ENCODE measurements around the gene ZNF181. TPM values are rescaled to one million over a fixed set of nuclear protein-coding genes. Genes with fewer than 3 reads are reported as not detected.

Gene ZNF181
- total RNA-seq, 1 experiment from 2014 or later: 11.5 TPM

GRCh38 chr19:34686455-34686854 is 47.6 kb upstream of the ZNF181 start:
- Histone ChIP-seq H3K27ac (ENCODE audit: low read length) (no peak overlapping the region), H3K9me3 (ENCODE audit: control insufficient read depth, insufficient read depth, low read depth, low read length) (peaks cover 58% of the 10 kb centered on the region), H3K4me3 (ENCODE audit: low read depth in 2 of 2, low read length in 2 of 2) (no peak overlapping the region), H3K36me3 (ENCODE audit: control insufficient read depth, insufficient read depth, low read length) (peaks cover 10% of the 10 kb centered on the region; the same call in 1 of the 2 replicates), H3K4me1 (ENCODE audit: control insufficient read depth, insufficient read depth, low read length) (no peaks in the 10 kb centered on the region), H3K27me3 (ENCODE audit: control insufficient read depth, insufficient read depth, low read length) (no peaks in the 10 kb centered on the region)
- TF ChIP-seq SIN3A (IDR thresholded peaks at IDR 0.05; ENCODE audit: borderline replicate concordance, insufficient read depth, low read depth, low read length) (no peak), POLR2AphosphoS5 (IDR thresholded peaks at IDR 0.05; ENCODE audit: low read depth, low read length) (no peak), TCF7L2 (IDR thresholded peaks at IDR 0.05; ENCODE audit: low read depth, low read length) (no peak), REST (IDR thresholded peaks at IDR 0.05; ENCODE audit: insufficient read depth in 1 of 2, low read depth in 2 of 2, low read length in 1 of 2) (no peak)
- TF ChIP-seq, protein P1, sequence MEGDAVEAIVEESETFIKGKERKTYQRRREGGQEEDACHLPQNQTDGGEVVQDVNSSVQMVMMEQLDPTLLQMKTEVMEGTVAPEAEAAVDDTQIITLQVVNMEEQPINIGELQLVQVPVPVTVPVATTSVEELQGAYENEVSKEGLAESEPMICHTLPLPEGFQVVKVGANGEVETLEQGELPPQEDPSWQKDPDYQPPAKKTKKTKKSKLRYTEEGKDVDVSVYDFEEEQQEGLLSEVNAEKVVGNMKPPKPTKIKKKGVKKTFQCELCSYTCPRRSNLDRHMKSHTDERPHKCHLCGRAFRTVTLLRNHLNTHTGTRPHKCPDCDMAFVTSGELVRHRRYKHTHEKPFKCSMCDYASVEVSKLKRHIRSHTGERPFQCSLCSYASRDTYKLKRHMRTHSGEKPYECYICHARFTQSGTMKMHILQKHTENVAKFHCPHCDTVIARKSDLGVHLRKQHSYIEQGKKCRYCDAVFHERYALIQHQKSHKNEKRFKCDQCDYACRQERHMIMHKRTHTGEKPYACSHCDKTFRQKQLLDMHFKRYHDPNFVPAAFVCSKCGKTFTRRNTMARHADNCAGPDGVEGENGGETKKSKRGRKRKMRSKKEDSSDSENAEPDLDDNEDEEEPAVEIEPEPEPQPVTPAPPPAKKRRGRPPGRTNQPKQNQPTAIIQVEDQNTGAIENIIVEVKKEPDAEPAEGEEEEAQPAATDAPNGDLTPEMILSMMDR (IDR thresholded peaks at IDR 0.05): no peak
- DNase-seq (ENCODE audit: low read depth, low spot score) (no peak), ATAC-seq (0 out of 2 replicates have a peak, but pooled peaks have one; percentile 26)
- CTCF ChIA-PET: no interaction called here
- BruUV-seq (replicated peaks): no TSS peak
- POLR2A ChIA-PET: interaction anchor here (0.6 kb wide), 1 partner anchor 12 kb away, joined by 3 read pairs; no protein-coding TSS in a partner anchor
- intact Hi-C loops (cut with micrococcal nuclease; ENCODE audit: unreplicated experiment) (no loop called here), in situ Hi-C loops (cut with HindIII; ENCODE audit: low pct_unique_long_range_greater_than_20kb, low sequenced_read_pairs) (loop anchor here (5.0 kb wide), 1 partner anchor 51 kb away; no protein-coding TSS in a partner anchor)

DNA sequence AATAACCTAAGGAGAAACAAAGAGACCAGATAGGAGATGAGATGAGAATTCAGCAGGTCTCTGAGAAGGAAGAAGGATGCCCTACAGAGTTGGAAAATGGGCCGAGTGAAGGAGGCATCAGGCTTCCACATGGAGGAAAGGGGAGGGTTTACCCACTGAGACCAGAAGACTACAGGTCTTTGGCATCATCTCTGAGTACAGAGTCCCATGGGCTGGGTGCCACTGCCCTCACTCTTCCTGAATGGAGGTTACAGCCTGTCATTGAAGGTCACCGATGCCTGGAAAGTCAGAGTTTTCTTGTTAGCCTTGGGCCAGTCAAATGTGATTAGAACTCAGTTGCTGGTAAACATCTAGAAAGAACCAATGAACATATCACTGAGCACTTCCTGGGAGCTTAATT is 46.7 kb upstream of the ZNF181 start:
- ChIA-PET POLR2A (interaction anchor here (0.6 kb wide), 1 partner anchor 276 kb away, joined by 21 read pairs; no protein-coding TSS in a partner anchor), CTCF (no interaction called here)
- intact Hi-C loops (cut with micrococcal nuclease; ENCODE audit: unreplicated experiment): no loop called here
- Histone ChIP-seq H3K4me3 (ENCODE audit: low read depth in 2 of 2, low read length in 2 of 2) (no peak overlapping the region), H3K36me3 (ENCODE audit: control insufficient read depth, insufficient read depth, low read length) (peaks cover 10% of the 10 kb centered on the region; the same call in 1 of the 2 replicates), H3K27me3 (ENCODE audit: control insufficient read depth, insufficient read depth, low read length) (no peaks in the 10 kb centered on the region), H3K4me1 (ENCODE audit: control insufficient read depth, insufficient read depth, low read length) (no peaks in the 10 kb centered on the region), H3K9me3 (ENCODE audit: control insufficient read depth, insufficient read depth, low read depth, low read length) (peaks cover 49% of the 10 kb centered on the region), H3K27ac (ENCODE audit: low read length) (no peak overlapping the region)
- ATAC-seq: no peak
- in situ Hi-C loops (cut with HindIII; ENCODE audit: low pct_unique_long_range_greater_than_20kb, low sequenced_read_pairs): loop anchor here (5.0 kb wide), 1 partner anchor 50 kb away; no protein-coding TSS in a partner anchor
- no peak for DNase-seq (ENCODE audit: low read depth, low spot score)
- BruUV-seq (replicated peaks): no TSS peak
- no peak for TF ChIP-seq TCF7L2 (IDR thresholded peaks at IDR 0.05; ENCODE audit: low read depth, low read length)
- TF ChIP-seq SIN3A (IDR thresholded peaks at IDR 0.05; ENCODE audit: borderline replicate concordance, insufficient read depth, low read depth, low read length): no peak
- no peak for TF ChIP-seq POLR2AphosphoS5 (IDR thresholded peaks at IDR 0.05; ENCODE audit: low read depth, low read length)
- TF ChIP-seq, protein P1 (IDR thresholded peaks at IDR 0.05): no peak
- no peak for TF ChIP-seq REST (IDR thresholded peaks at IDR 0.05; ENCODE audit: insufficient read depth in 1 of 2, low read depth in 2 of 2, low read length in 1 of 2)
